Measurements from ENCODE around the gene LRIG1. TPM values are rescaled to one million over a fixed set of nuclear protein-coding genes. Genes with fewer than 3 reads are reported as not detected.

LRIG1 gene
- total and polyA plus RNA-seq, 10 of the 15 experiments (the other 5 are each of a cell fraction or from before 2014, with no cell fraction given), result 0.84 to 16.4 (median 8.1) TPM

- TF ChIP-seq E4F1 (IDR thresholded peaks at IDR 0.05; ENCODE audit: borderline replicate concordance, partially characterized antibody) (no peak), ATF7 (IDR thresholded peaks at IDR 0.05; ENCODE audit: low read depth) (no peak), RFX5 (IDR thresholded peaks at IDR 0.05; ENCODE audit: low read depth, low read length) (no peak), IRF5 (IDR thresholded peaks at IDR 0.05; ENCODE audit: borderline replicate concordance) (no peak), MEF2B (IDR thresholded peaks at IDR 0.05; ENCODE audit: partially characterized antibody, poor library complexity, severe bottlenecking) (no peak), E2F8 (IDR thresholded peaks at IDR 0.05; ENCODE audit: low read depth, partially characterized antibody) (no peak)
Measured at GRCh38 chr3:66475386-66476020, 25.3 kb downstream of the LRIG1 start (continued).
